Type B pancreatic cell (in vitro differentiated cells): ENCODE measurements around the gene POMGNT1. TPM values are rescaled to one million over a fixed set of nuclear protein-coding genes. Genes with fewer than 3 reads are reported as not detected.

ENCODE experiments used
- DNase-seq: peaks from one replicate; pipeline ENCODE4 v3.0.0; 2021; ENCODE audit warnings: mixed read lengths; ENCODE audit not compliant: unreplicated experiment; ENCODE audit errors: extremely low spot score
- H3K27ac Mint-ChIP-seq: 2 replicates; pipeline ENCODE4 v1.8.0; 2021; ENCODE audit warnings: mild to moderate bottlenecking, mixed read lengths
- H3K27me3 Mint-ChIP-seq: 2 replicates; pipeline ENCODE4 v1.8.0; 2021; ENCODE audit warnings: mixed read lengths
- H3K36me3 Mint-ChIP-seq: 2 replicates; pipeline ENCODE4 v1.8.0; 2021; ENCODE audit warnings: mixed read lengths
- H3K4me1 Mint-ChIP-seq: one replicate; pipeline ENCODE4 v1.8.0; 2021; ENCODE audit warnings: mixed read lengths; ENCODE audit not compliant: unreplicated experiment
- H3K4me3 Mint-ChIP-seq: 2 replicates; pipeline ENCODE4 v1.8.0; 2021; ENCODE audit warnings: mild to moderate bottlenecking, mixed read lengths
- H3K9me3 Mint-ChIP-seq: 2 replicates; pipeline ENCODE4 v1.8.0; 2021; ENCODE audit warnings: mixed read lengths
- total RNA-seq: library from RNA; stranded (reverse); gene quantifications from 2 replicates; pipeline ENCODE4 v1.2.1, GENCODE V29; 2021; ENCODE audit warnings: low replicate concordance
- TF ChIP-seq, protein P1 (sequence below): fragments of 200-600 bp; sonication (generic); conservative IDR thresholded peaks from 2 replicates; pipeline ENCODE4 v1.5.0; 2021; ENCODE audit warnings: antibody characterized with exemption, mild to moderate bottlenecking

Gene POMGNT1
- total RNA-seq, 1 donor from 2014 or later = 74.0 TPM

GRCh38 chr1:46183079-46183847, 15.0 kb downstream of the POMGNT1 start:
- no peak for DNase-seq
- H3K9me3 Mint-ChIP-seq = no peaks in the 10 kb centered on the region
- TF ChIP-seq, protein P1, sequence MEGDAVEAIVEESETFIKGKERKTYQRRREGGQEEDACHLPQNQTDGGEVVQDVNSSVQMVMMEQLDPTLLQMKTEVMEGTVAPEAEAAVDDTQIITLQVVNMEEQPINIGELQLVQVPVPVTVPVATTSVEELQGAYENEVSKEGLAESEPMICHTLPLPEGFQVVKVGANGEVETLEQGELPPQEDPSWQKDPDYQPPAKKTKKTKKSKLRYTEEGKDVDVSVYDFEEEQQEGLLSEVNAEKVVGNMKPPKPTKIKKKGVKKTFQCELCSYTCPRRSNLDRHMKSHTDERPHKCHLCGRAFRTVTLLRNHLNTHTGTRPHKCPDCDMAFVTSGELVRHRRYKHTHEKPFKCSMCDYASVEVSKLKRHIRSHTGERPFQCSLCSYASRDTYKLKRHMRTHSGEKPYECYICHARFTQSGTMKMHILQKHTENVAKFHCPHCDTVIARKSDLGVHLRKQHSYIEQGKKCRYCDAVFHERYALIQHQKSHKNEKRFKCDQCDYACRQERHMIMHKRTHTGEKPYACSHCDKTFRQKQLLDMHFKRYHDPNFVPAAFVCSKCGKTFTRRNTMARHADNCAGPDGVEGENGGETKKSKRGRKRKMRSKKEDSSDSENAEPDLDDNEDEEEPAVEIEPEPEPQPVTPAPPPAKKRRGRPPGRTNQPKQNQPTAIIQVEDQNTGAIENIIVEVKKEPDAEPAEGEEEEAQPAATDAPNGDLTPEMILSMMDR = no peak
- H3K4me3 Mint-ChIP-seq = no peak overlapping the region
- H3K27ac Mint-ChIP-seq = peak overlapping the region; percentile 76
- no peaks in the 10 kb centered on the region for H3K27me3 Mint-ChIP-seq
- peaks cover 8% of the 10 kb centered on the region for H3K36me3 Mint-ChIP-seq
- H3K4me1 Mint-ChIP-seq = peaks cover 23% of the 10 kb centered on the region

- H3K4me3 Mint-ChIP-seq = peak overlapping the region; percentile 73
- H3K27ac Mint-ChIP-seq = peak overlapping the region; percentile 81
- H3K4me1 Mint-ChIP-seq = peaks cover 18% of the 10 kb centered on the region
- no peaks in the 10 kb centered on the region for H3K9me3 Mint-ChIP-seq
- TF ChIP-seq, protein P1 = no peak
- no peaks in the 10 kb centered on the region for H3K36me3 Mint-ChIP-seq
- H3K27me3 Mint-ChIP-seq = no peaks in the 10 kb centered on the region
- no peak for DNase-seq
These were observed 16.6 kb downstream of the POMGNT1 start for GRCh38 chr1:46181343-46182260.

- TF ChIP-seq, protein P1 = no peak
- no peak for DNase-seq
- Mint-ChIP-seq H3K4me1 (peaks cover 18% of the 10 kb centered on the region), H3K4me3 (no peak overlapping the region), H3K36me3 (no peaks in the 10 kb centered on the region), H3K9me3 (no peaks in the 10 kb centered on the region), H3K27me3 (no peaks in the 10 kb centered on the region), H3K27ac (no peak overlapping the region)
These were observed 18.1 kb downstream of the POMGNT1 start for GRCh38 chr1:46180082-46180616.

- H3K36me3 Mint-ChIP-seq = no peaks in the 10 kb centered on the region
- peaks cover 18% of the 10 kb centered on the region for H3K4me1 Mint-ChIP-seq
- H3K9me3 Mint-ChIP-seq = no peaks in the 10 kb centered on the region
- no peaks in the 10 kb centered on the region for H3K27me3 Mint-ChIP-seq
- DNase-seq = no peak
- H3K27ac Mint-ChIP-seq = no peak overlapping the region
- no peak overlapping the region for H3K4me3 Mint-ChIP-seq
- TF ChIP-seq, protein P1 = peak; percentile 95
These were observed 18.8 kb downstream of the POMGNT1 start for GRCh38 chr1:46179138-46180081.
